ENCODE measurements around the gene KCNB1.

KCNB1 gene

GRCh38 chr20:49405062-49405683 is 77.3 kb downstream of the KCNB1 start:
- DNase-seq: no peak

GRCh38 chr20:49404461-49404860 is 78.0 kb downstream of the KCNB1 start:
- DNase-seq: no peak

GRCh38 chr20:49403911-49404310 is 78.6 kb downstream of the KCNB1 start:
- no peak for DNase-seq

- DNase-seq: no peak
Observed at GRCh38 chr20:49403012-49403411, 79.5 kb downstream of the KCNB1 start.

- no peak for DNase-seq
Observed at GRCh38 chr20:49400904-49401303, 81.6 kb downstream of the KCNB1 start.

GRCh38 chr20:49400410-49400809 is 82.1 kb downstream of the KCNB1 start:
- no peak for DNase-seq

- no peak for DNase-seq
Observed at GRCh38 chr20:49399329-49399728, 83.1 kb downstream of the KCNB1 start.

- no peak for DNase-seq
Observed at GRCh38 chr20:49398401-49399144, 83.9 kb downstream of the KCNB1 start.

GRCh38 chr20:49397525-49397924 is 84.9 kb downstream of the KCNB1 start:
- DNase-seq: no peak

GRCh38 chr20:49396230-49396629 is 86.2 kb downstream of the KCNB1 start:
- DNase-seq: no peak

- no peak for DNase-seq
Observed at GRCh38 chr20:49395659-49396058, 86.8 kb downstream of the KCNB1 start.

GRCh38 chr20:49395183-49395582 is 87.3 kb downstream of the KCNB1 start:
- no peak for DNase-seq

- no peak for DNase-seq
Observed at GRCh38 chr20:49394757-49395156, 87.7 kb downstream of the KCNB1 start.

GRCh38 chr20:49394264-49394663 is 88.2 kb downstream of the KCNB1 start:
- DNase-seq: no peak

GRCh38 chr20:49393803-49394202 is 88.7 kb downstream of the KCNB1 start:
- DNase-seq: no peak

- DNase-seq: no peak
Observed at GRCh38 chr20:49392745-49393144, 89.7 kb downstream of the KCNB1 start.

GRCh38 chr20:49391404-49392245 is 90.8 kb downstream of the KCNB1 start:
- no peak for DNase-seq

GRCh38 chr20:49389854-49390253 is 92.6 kb downstream of the KCNB1 start:
- DNase-seq: no peak

GRCh38 chr20:49388744-49389143 is 93.7 kb downstream of the KCNB1 start:
- no peak for DNase-seq

GRCh38 chr20:49387581-49387939 is 94.9 kb downstream of the KCNB1 start:
- DNase-seq: no peak

- DNase-seq: no peak
Observed at GRCh38 chr20:49386848-49387580, 95.5 kb downstream of the KCNB1 start.

GRCh38 chr20:49385465-49385864 is 97.0 kb downstream of the KCNB1 start:
- peak; percentile 18 to 54 for DNase-seq
